Ectodermal cell (in vitro differentiated cells): Measurements from ENCODE around the gene TMTC1.

ENCODE experiments used
- H3K27ac ChIP-seq: 2 replicates; pipeline ENCODE4 v1.7.0; 2013; ENCODE audit warnings: mild to moderate bottlenecking, low read depth, low read length; ENCODE audit not compliant: insufficient read depth, poor library complexity, severe bottlenecking
- H3K27me3 ChIP-seq: 2 replicates; pipeline ENCODE4 v1.7.0; 2013; ENCODE audit warnings: mild to moderate bottlenecking, low read length; ENCODE audit not compliant: insufficient read depth, control insufficient read depth, poor library complexity, severe bottlenecking
- H3K36me3 ChIP-seq: one replicate; pipeline ENCODE4 v1.7.0; 2013; ENCODE audit warnings: low read length; ENCODE audit not compliant: control insufficient read depth, insufficient read depth
- H3K4me1 ChIP-seq: one replicate; pipeline ENCODE4 v1.7.0; 2013; ENCODE audit warnings: low read length; ENCODE audit not compliant: control insufficient read depth, insufficient read depth
- H3K4me3 ChIP-seq: 2 replicates; pipeline ENCODE4 v1.7.0; 2013; ENCODE audit warnings: low read depth, low read length, control low read depth; ENCODE audit not compliant: insufficient read depth
- H3K9me3 ChIP-seq: 2 replicates; pipeline ENCODE4 v1.7.0; 2013; ENCODE audit warnings: mild to moderate bottlenecking, low read length, moderate library complexity; ENCODE audit not compliant: control insufficient read depth
- WGBS, 2 experiments: methylation state at CpG; one replicate each; pipeline ENCODE4 v1.1.7; 2013; ENCODE audit warnings: missing lambda C conversion rate in 2 of 2; 5-methylcytosine and 5-hydroxymethylcytosine counted together

Gene TMTC1

GRCh38 chr12:29742646-29743045 lies 41.1 kb downstream of the TMTC1 start:
- H3K9me3 ChIP-seq: no peaks in the 10 kb centered on the region
- H3K27me3 ChIP-seq: no peaks in the 10 kb centered on the region
- no peak overlapping the region for H3K27ac ChIP-seq
- no peak overlapping the region for H3K4me3 ChIP-seq
- H3K36me3 ChIP-seq: peaks cover 4% of the 10 kb centered on the region
- no peaks in the 10 kb centered on the region for H3K4me1 ChIP-seq
- 100% methylated on average over 1 of the region's 1 CpG; no CpG with 5 or more reads in 1 of the 2 experiments for WGBS, 2 experiments

GRCh38 chr12:29741342-29742241 lies 42.1 kb downstream of the TMTC1 start:
- H3K27ac ChIP-seq: no peak overlapping the region
- no peaks in the 10 kb centered on the region for H3K9me3 ChIP-seq
- no peak overlapping the region for H3K4me3 ChIP-seq
- peaks cover 4% of the 10 kb centered on the region for H3K36me3 ChIP-seq
- H3K4me1 ChIP-seq: no peaks in the 10 kb centered on the region
- no peaks in the 10 kb centered on the region for H3K27me3 ChIP-seq
- WGBS, 2 experiments: 95 to 98% methylated on average over 6 to 7 of the region's 7 CpGs

GRCh38 chr12:29739279-29739991 lies 44.3 kb downstream of the TMTC1 start:
- no peaks in the 10 kb centered on the region for H3K4me1 ChIP-seq
- H3K27me3 ChIP-seq: no peaks in the 10 kb centered on the region
- H3K36me3 ChIP-seq: peaks cover 4% of the 10 kb centered on the region
- no peaks in the 10 kb centered on the region for H3K9me3 ChIP-seq
- no peak overlapping the region for H3K4me3 ChIP-seq
- no peak overlapping the region for H3K27ac ChIP-seq
- 92 to 94% methylated on average over 10 of the region's 10 CpGs for WGBS, 2 experiments

GRCh38 chr12:29738365-29738764 lies 45.4 kb downstream of the TMTC1 start:
- Histone ChIP-seq H3K4me3 (no peak overlapping the region), H3K9me3 (no peaks in the 10 kb centered on the region), H3K27me3 (no peaks in the 10 kb centered on the region), H3K4me1 (no peaks in the 10 kb centered on the region), H3K27ac (no peak overlapping the region), H3K36me3 (peaks cover 4% of the 10 kb centered on the region)
- 94 to 99% methylated on average over 3 of the region's 3 CpGs for WGBS, 2 experiments

GRCh38 chr12:29737644-29738043 lies 46.1 kb downstream of the TMTC1 start:
- Histone ChIP-seq H3K4me3 (no peak overlapping the region), H3K36me3 (peaks cover 4% of the 10 kb centered on the region), H3K27me3 (no peaks in the 10 kb centered on the region), H3K27ac (no peak overlapping the region), H3K4me1 (no peaks in the 10 kb centered on the region), H3K9me3 (no peaks in the 10 kb centered on the region)
- 93 to 97% methylated on average over 4 of the region's 4 CpGs for WGBS, 2 experiments

GRCh38 chr12:29735604-29736003 lies 48.1 kb downstream of the TMTC1 start:
- Histone ChIP-seq H3K4me1 (no peaks in the 10 kb centered on the region), H3K27me3 (no peaks in the 10 kb centered on the region), H3K4me3 (no peak overlapping the region), H3K27ac (no peak overlapping the region), H3K9me3 (no peaks in the 10 kb centered on the region), H3K36me3 (peaks cover 4% of the 10 kb centered on the region)
- WGBS, 2 experiments: 79 to 81% methylated on average over 7 of the region's 7 CpGs

- no peak overlapping the region for H3K4me3 ChIP-seq
- H3K36me3 ChIP-seq: no peaks in the 10 kb centered on the region
- no peak overlapping the region for H3K27ac ChIP-seq
- no peaks in the 10 kb centered on the region for H3K9me3 ChIP-seq
- 81 to 88% methylated on average over 4 to 6 of the region's 6 CpGs for WGBS, 2 experiments
- no peaks in the 10 kb centered on the region for H3K27me3 ChIP-seq
- H3K4me1 ChIP-seq: no peaks in the 10 kb centered on the region
These were observed 49.0 kb downstream of the TMTC1 start for GRCh38 chr12:29734734-29735133.

GRCh38 chr12:29734305-29734704 lies 49.4 kb downstream of the TMTC1 start:
- H3K36me3 ChIP-seq: no peaks in the 10 kb centered on the region
- H3K27ac ChIP-seq: no peak overlapping the region
- no peaks in the 10 kb centered on the region for H3K4me1 ChIP-seq
- WGBS, 2 experiments: 91 to 98% methylated on average over 4 to 5 of the region's 5 CpGs
- no peaks in the 10 kb centered on the region for H3K27me3 ChIP-seq
- no peaks in the 10 kb centered on the region for H3K9me3 ChIP-seq
- no peak overlapping the region for H3K4me3 ChIP-seq

- Histone ChIP-seq H3K36me3 (no peaks in the 10 kb centered on the region), H3K9me3 (no peaks in the 10 kb centered on the region), H3K27me3 (no peaks in the 10 kb centered on the region), H3K27ac (no peak overlapping the region), H3K4me3 (no peak overlapping the region), H3K4me1 (no peaks in the 10 kb centered on the region)
- 80 to 85% methylated on average over 1 of the region's 1 CpG for WGBS, 2 experiments
These were observed 50.2 kb downstream of the TMTC1 start for GRCh38 chr12:29733501-29733900.

- no peaks in the 10 kb centered on the region for H3K27me3 ChIP-seq
- H3K4me1 ChIP-seq: no peaks in the 10 kb centered on the region
- H3K27ac ChIP-seq: no peak overlapping the region
- 91% methylated on average over 3 of the region's 3 CpGs for WGBS, 2 experiments
- no peaks in the 10 kb centered on the region for H3K36me3 ChIP-seq
- no peaks in the 10 kb centered on the region for H3K9me3 ChIP-seq
- no peak overlapping the region for H3K4me3 ChIP-seq
These were observed 50.7 kb downstream of the TMTC1 start for GRCh38 chr12:29733060-29733459.
